Naive B cell (primary cell): Measurements from ENCODE around the gene ADGRV1. TPM values are rescaled to one million over a fixed set of nuclear protein-coding genes. Genes with fewer than 3 reads are reported as not detected.
"Not testable (repeated sequence)": the region's sequence is repeated elsewhere in the genome, so short reads cannot be mapped to it uniquely, and the experiment has no call there.

Experiments
- ATAC-seq, 2 donors: fragments of 150-1000 bp; cut with Tn5 transposase; 2 replicates each; pipeline ENCODE4 v1.10.0; 2021; ENCODE audit warnings: low read depth in 2 of 2, mild to moderate bottlenecking in 2 of 2, moderate library complexity in 2 of 2
- DNase-seq: peaks from one replicate; pipeline ENCODE4 v3.0.0; 2022
- H3K27ac Mint-ChIP-seq, 6 donors: one replicate each; pipeline ENCODE4 v1.8.0; 2020 to 2022; ENCODE audit warnings: mild to moderate bottlenecking in 6 of 6, mixed read lengths in 6 of 6, moderate library complexity in 5 of 6, inconsistent platforms in 2 of 6
- H3K27me3 Mint-ChIP-seq, 3 donors: one replicate each; pipeline ENCODE4 v1.8.0; 2021 to 2022; ENCODE audit warnings: mixed read lengths in 3 of 3, mild to moderate bottlenecking in 1 of 3
- H3K36me3 Mint-ChIP-seq, 2 donors: one replicate each; pipeline ENCODE4 v1.8.0; 2020 to 2022; ENCODE audit warnings: mixed read lengths in 2 of 2, inconsistent platforms in 1 of 2, mild to moderate bottlenecking in 1 of 2
- H3K4me1 Mint-ChIP-seq, 3 donors: one replicate each; pipeline ENCODE4 v1.8.0; 2020 to 2022; ENCODE audit warnings: mixed read lengths in 3 of 3, inconsistent platforms in 1 of 3, mild to moderate bottlenecking in 1 of 3, moderate library complexity in 1 of 3
- H3K4me3 Mint-ChIP-seq, 8 donors: one replicate each; pipeline ENCODE4 v1.8.0; 2020 to 2022; ENCODE audit warnings: mild to moderate bottlenecking in 8 of 8, mixed read lengths in 8 of 8, moderate library complexity in 8 of 8, inconsistent platforms in 2 of 8
- H3K9me3 Mint-ChIP-seq, 7 donors: one replicate each; pipeline ENCODE4 v1.8.0; 2020 to 2022; ENCODE audit warnings: mixed read lengths in 7 of 7, mild to moderate bottlenecking in 5 of 7, inconsistent platforms in 2 of 7, moderate library complexity in 1 of 7
- polyA plus RNA-seq, 6 donors: library from polyadenylated mRNA; unstranded; fragments of 300-500 nt; fragmentation: Illumina TruSeq; gene quantifications; one replicate each; pipeline ENCODE4 v1.2.3, GENCODE V29; 2021; ENCODE audit warnings: low read depth in 6 of 6

ADGRV1 gene
- polyA plus RNA-seq, 6 donors from 2014 or later = 0.62 TPM; not detected in 5

- ATAC-seq = no peak
- Mint-ChIP-seq H3K4me1 (no peaks in the 10 kb centered on the region), H3K27ac (no peak overlapping the region), H3K4me3 (no peak overlapping the region), H3K36me3 (no peaks in the 10 kb centered on the region), H3K9me3 (peaks cover 0 to 5% (median 0%) of the 10 kb centered on the region in 7 donors), H3K27me3 (peaks cover 0 to 4% (median 0%) of the 10 kb centered on the region in 3 donors)
- no peak for DNase-seq
These were observed 484.3 kb downstream of the ADGRV1 start for GRCh38 chr5:91042936-91043255.

- Mint-ChIP-seq H3K36me3 (no peaks in the 10 kb centered on the region), H3K27ac (no peak overlapping the region), H3K4me1 (no peaks in the 10 kb centered on the region), H3K27me3 (peaks cover 0 to 4% (median 0%) of the 10 kb centered on the region in 3 donors), H3K4me3 (no peak overlapping the region), H3K9me3 (peaks cover 0 to 5% (median 0%) of the 10 kb centered on the region in 7 donors)
- no peak for DNase-seq
- ATAC-seq = no peak
These were observed 489.5 kb downstream of the ADGRV1 start for GRCh38 chr5:91048073-91048472.

- no peak overlapping the region for H3K27ac Mint-ChIP-seq
- H3K9me3 Mint-ChIP-seq = peaks cover 0 to 5% (median 0%) of the 10 kb centered on the region in 7 donors
- DNase-seq (no peak), ATAC-seq (no peak)
- H3K4me3 Mint-ChIP-seq = no peak overlapping the region
- peaks cover 0 to 6% (median 4%) of the 10 kb centered on the region in 3 donors for H3K27me3 Mint-ChIP-seq
- H3K36me3 Mint-ChIP-seq = no peaks in the 10 kb centered on the region
- no peaks in the 10 kb centered on the region for H3K4me1 Mint-ChIP-seq
These were observed 490.5 kb downstream of the ADGRV1 start for GRCh38 chr5:91049112-91049511.

GRCh38 chr5:91049800-91050199 lies 491.2 kb downstream of the ADGRV1 start:
- Mint-ChIP-seq H3K36me3 (no peaks in the 10 kb centered on the region), H3K27me3 (peaks cover 0 to 6% (median 2%) of the 10 kb centered on the region in 3 donors), H3K4me3 (no peak overlapping the region), H3K9me3 (peaks cover 0 to 3% (median 0%) of the 10 kb centered on the region in 7 donors), H3K27ac (no peak overlapping the region), H3K4me1 (no peaks in the 10 kb centered on the region)
- no peak for DNase-seq
- ATAC-seq = no peak

- H3K27me3 Mint-ChIP-seq, DNase-seq, H3K4me1 Mint-ChIP-seq, H3K9me3 Mint-ChIP-seq, H3K4me3 Mint-ChIP-seq, H3K36me3 Mint-ChIP-seq, H3K27ac Mint-ChIP-seq, ATAC-seq: not testable (repeated sequence)
These were observed 493.8 kb downstream of the ADGRV1 start for GRCh38 chr5:91052411-91052810.

- Mint-ChIP-seq H3K4me1 (no peaks in the 10 kb centered on the region), H3K36me3 (no peaks in the 10 kb centered on the region), H3K27me3 (peaks cover 0 to 6% (median 0%) of the 10 kb centered on the region in 3 donors), H3K9me3 (peaks cover 0 to 3% (median 0%) of the 10 kb centered on the region in 7 donors), H3K4me3 (no peak overlapping the region), H3K27ac (no peak overlapping the region)
- no peak for DNase-seq
- no peak for ATAC-seq
These were observed 494.6 kb downstream of the ADGRV1 start for GRCh38 chr5:91052977-91053740.

GRCh38 chr5:91053741-91054025 lies 495.1 kb downstream of the ADGRV1 start:
- ATAC-seq (no peak), DNase-seq (no peak)
- H3K27ac Mint-ChIP-seq = no peak overlapping the region
- H3K36me3 Mint-ChIP-seq = no peaks in the 10 kb centered on the region
- no peak overlapping the region for H3K4me3 Mint-ChIP-seq
- peaks cover 0 to 3% (median 0%) of the 10 kb centered on the region in 7 donors for H3K9me3 Mint-ChIP-seq
- peaks cover 0 to 6% (median 3%) of the 10 kb centered on the region in 3 donors for H3K27me3 Mint-ChIP-seq
- H3K4me1 Mint-ChIP-seq = no peaks in the 10 kb centered on the region

- no peak overlapping the region for H3K4me3 Mint-ChIP-seq
- H3K27me3 Mint-ChIP-seq = peaks cover 6 to 14% (median 10%) of the 10 kb centered on the region in 3 donors
- no peak overlapping the region for H3K27ac Mint-ChIP-seq
- no peaks in the 10 kb centered on the region for H3K36me3 Mint-ChIP-seq
- DNase-seq (no peak), ATAC-seq (no peak)
- peaks cover 0 to 5% (median 4%) of the 10 kb centered on the region in 3 donors for H3K4me1 Mint-ChIP-seq
- peaks cover 0 to 3% (median 0%) of the 10 kb centered on the region in 7 donors for H3K9me3 Mint-ChIP-seq
These were observed 499.6 kb downstream of the ADGRV1 start for GRCh38 chr5:91058155-91058554.

GRCh38 chr5:91058575-91058974 lies 500.0 kb downstream of the ADGRV1 start:
- H3K4me1 Mint-ChIP-seq = peaks cover 0 to 5% (median 4%) of the 10 kb centered on the region in 3 donors
- peaks cover 5 to 14% (median 10%) of the 10 kb centered on the region in 3 donors for H3K27me3 Mint-ChIP-seq
- ATAC-seq (no peak), DNase-seq (no peak)
- H3K9me3 Mint-ChIP-seq = peaks cover 0 to 3% (median 0%) of the 10 kb centered on the region in 7 donors
- H3K4me3 Mint-ChIP-seq = no peak overlapping the region
- no peaks in the 10 kb centered on the region for H3K36me3 Mint-ChIP-seq
- no peak overlapping the region for H3K27ac Mint-ChIP-seq

- H3K36me3 Mint-ChIP-seq = no peaks in the 10 kb centered on the region
- peaks cover 0 to 5% (median 4%) of the 10 kb centered on the region in 3 donors for H3K4me1 Mint-ChIP-seq
- DNase-seq (no peak), ATAC-seq (peak in 1 of 2 donors; percentile 51)
- no peak overlapping the region for H3K4me3 Mint-ChIP-seq
- H3K27ac Mint-ChIP-seq = peak overlapping the region in 1 of 6 donors; percentile 46
- H3K27me3 Mint-ChIP-seq = peaks cover 0 to 14% (median 10%) of the 10 kb centered on the region in 3 donors
- H3K9me3 Mint-ChIP-seq = peaks cover 0 to 3% (median 0%) of the 10 kb centered on the region in 7 donors
These were observed 500.8 kb downstream of the ADGRV1 start for GRCh38 chr5:91059409-91059808.

GRCh38 chr5:91061094-91061493 lies 502.5 kb downstream of the ADGRV1 start:
- Mint-ChIP-seq H3K27me3 (peaks cover 0 to 17% (median 10%) of the 10 kb centered on the region in 3 donors), H3K27ac (no peak overlapping the region), H3K36me3 (no peaks in the 10 kb centered on the region), H3K9me3 (peaks cover 0 to 3% (median 0%) of the 10 kb centered on the region in 7 donors), H3K4me3 (no peak overlapping the region), H3K4me1 (peaks cover 0 to 5% (median 4%) of the 10 kb centered on the region in 3 donors)
- ATAC-seq (no peak), DNase-seq (no peak)

GRCh38 chr5:91061946-91062562 lies 503.5 kb downstream of the ADGRV1 start:
- no peak for ATAC-seq
- H3K27me3 Mint-ChIP-seq = peaks cover 0 to 26% (median 10%) of the 10 kb centered on the region in 3 donors
- no peaks in the 10 kb centered on the region for H3K36me3 Mint-ChIP-seq
- H3K4me3 Mint-ChIP-seq = no peak overlapping the region
- DNase-seq = no peak
- peaks cover 0 to 5% (median 4%) of the 10 kb centered on the region in 3 donors for H3K4me1 Mint-ChIP-seq
- H3K27ac Mint-ChIP-seq = no peak overlapping the region
- no peaks in the 10 kb centered on the region for H3K9me3 Mint-ChIP-seq

GRCh38 chr5:91063098-91063690 lies 504.6 kb downstream of the ADGRV1 start:
- not testable (repeated sequence) for H3K27ac Mint-ChIP-seq, H3K36me3 Mint-ChIP-seq, DNase-seq, H3K9me3 Mint-ChIP-seq, H3K4me1 Mint-ChIP-seq, ATAC-seq, H3K4me3 Mint-ChIP-seq
- H3K27me3 Mint-ChIP-seq = peaks cover 0 to 26% (median 10%) of the 10 kb centered on the region in 3 donors

- Mint-ChIP-seq H3K27me3 (peaks cover 4 to 26% (median 6%) of the 10 kb centered on the region in 3 donors), H3K36me3 (no peaks in the 10 kb centered on the region), H3K4me3 (no peak overlapping the region), H3K9me3 (peaks cover 0 to 3% (median 0%) of the 10 kb centered on the region in 7 donors), H3K4me1 (peaks cover 0 to 5% (median 4%) of the 10 kb centered on the region in 3 donors), H3K27ac (no peak overlapping the region)
- no peak for ATAC-seq
- DNase-seq = no peak
These were observed 506.9 kb downstream of the ADGRV1 start for GRCh38 chr5:91065496-91065895.
